NCI-H345 treated with DMSO at 0.1 percent for 48 hours (cell line): ENCODE results near the gene PGP.
"Not testable (repeated sequence)": the region's sequence is repeated elsewhere in the genome, so short reads cannot be mapped to it uniquely, and the experiment has no call there.

Experiments used
- DNase-seq: peaks from one replicate; lab custom pipeline; 2025; ENCODE audit not compliant: unreplicated experiment; lab: John Stamatoyannopoulos, UW

The PGP gene, protein sequence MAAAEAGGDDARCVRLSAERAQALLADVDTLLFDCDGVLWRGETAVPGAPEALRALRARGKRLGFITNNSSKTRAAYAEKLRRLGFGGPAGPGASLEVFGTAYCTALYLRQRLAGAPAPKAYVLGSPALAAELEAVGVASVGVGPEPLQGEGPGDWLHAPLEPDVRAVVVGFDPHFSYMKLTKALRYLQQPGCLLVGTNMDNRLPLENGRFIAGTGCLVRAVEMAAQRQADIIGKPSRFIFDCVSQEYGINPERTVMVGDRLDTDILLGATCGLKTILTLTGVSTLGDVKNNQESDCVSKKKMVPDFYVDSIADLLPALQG

GRCh38 chr16:2214719-2214968 is at the start of gene PGP:
PGP (minus strand) TSS chr16:2214840; CDS start chr16:2214777, 63 bp downstream.
- no peak for DNase-seq

DNA sequence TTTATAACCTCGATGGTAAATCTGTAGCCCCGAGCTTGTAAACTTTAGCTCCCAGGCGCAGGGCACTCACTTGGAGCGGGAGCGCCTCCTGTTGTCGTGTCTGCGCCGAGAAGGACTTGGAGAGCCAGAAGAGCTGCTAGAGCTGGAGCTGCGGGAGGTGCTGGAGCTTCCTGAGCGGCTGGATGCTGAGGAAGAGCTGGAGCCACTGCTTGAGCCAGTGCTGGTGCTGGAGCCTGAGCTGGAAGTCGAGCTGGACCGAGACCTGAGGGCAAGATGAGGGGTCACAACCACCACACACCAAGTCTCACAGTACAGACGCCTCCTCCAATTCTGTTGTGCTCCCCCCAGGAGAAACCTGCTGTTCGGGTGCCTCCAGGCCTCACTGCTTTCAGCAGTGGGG is 48.4 kb upstream of the PGP start:
- not testable (repeated sequence) for DNase-seq

- no peak for DNase-seq
These were observed 45.6 kb upstream of the PGP start for GRCh38 chr16:2260250-2260649.

GRCh38 chr16:2258530-2258929 is 43.9 kb upstream of the PGP start:
- DNase-seq = not testable (repeated sequence)

DNA sequence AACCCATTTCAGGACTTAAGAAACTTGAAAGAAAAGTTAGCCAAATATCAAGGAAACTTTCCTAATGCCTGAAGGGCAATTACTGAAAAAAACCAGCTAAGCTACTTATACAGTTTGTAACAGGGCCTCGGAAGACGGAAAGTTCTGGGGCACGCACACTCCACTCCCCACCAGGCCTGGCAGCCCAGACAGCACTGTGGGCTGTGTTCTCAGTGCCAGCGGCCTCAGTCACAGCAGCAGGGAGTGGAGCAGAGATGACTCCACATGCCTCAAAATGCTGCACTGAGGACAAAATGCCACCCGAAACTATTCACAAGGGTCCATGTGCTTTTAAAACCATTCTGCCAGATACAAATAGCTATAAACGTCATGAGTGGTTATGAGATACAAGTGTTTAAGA is 43.1 kb upstream of the PGP start:
- no peak for DNase-seq

GRCh38 chr16:2256531-2257140 is 42.0 kb upstream of the PGP start:
- DNase-seq = no peak

- no peak for DNase-seq
These were observed 38.7 kb upstream of the PGP start for GRCh38 chr16:2253293-2253692.

GRCh38 chr16:2252806-2253148 is 38.1 kb upstream of the PGP start:
- DNase-seq = no peak

GRCh38 chr16:2251296-2252111 is 36.9 kb upstream of the PGP start, which contains the start of gene ECI1:
ECI1 (minus strand) TSS chr16:2251587; CDS start chr16:2251566, 21 bp downstream.
- peak; percentile 82 for DNase-seq

DNA sequence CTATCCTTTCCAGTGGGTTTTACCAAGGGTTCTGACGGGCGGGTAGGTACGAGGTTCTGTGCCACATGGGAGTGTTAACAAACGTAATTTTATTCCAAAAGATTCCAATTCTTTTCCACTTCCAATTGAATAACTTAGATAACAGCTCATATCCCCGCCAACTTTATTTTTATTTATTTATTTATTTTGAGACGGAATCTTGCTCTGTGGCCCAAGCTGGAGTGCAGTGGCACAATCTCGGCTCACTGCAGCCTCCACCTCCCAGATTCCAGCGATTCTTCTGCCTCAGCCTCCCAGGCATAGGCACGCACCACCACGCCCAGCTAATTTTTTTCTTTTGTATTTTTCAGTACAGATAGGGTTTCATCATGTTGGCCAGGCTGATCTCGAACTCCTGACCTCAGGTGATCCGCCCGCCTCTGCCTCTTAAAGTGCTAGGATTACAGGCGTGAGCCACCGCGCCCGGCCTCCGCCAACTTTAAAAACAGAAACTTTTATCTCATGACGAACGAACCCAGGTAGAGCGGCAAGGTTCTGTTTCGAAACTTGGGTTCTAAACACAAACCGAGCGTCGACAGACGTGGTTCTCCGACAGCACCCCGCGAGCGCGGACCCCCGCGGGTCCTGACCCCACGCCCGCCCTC is 36.1 kb upstream of the PGP start:
- no peak for DNase-seq

GRCh38 chr16:2246301-2246885 is 31.8 kb upstream of the PGP start:
- no peak for DNase-seq

DNA sequence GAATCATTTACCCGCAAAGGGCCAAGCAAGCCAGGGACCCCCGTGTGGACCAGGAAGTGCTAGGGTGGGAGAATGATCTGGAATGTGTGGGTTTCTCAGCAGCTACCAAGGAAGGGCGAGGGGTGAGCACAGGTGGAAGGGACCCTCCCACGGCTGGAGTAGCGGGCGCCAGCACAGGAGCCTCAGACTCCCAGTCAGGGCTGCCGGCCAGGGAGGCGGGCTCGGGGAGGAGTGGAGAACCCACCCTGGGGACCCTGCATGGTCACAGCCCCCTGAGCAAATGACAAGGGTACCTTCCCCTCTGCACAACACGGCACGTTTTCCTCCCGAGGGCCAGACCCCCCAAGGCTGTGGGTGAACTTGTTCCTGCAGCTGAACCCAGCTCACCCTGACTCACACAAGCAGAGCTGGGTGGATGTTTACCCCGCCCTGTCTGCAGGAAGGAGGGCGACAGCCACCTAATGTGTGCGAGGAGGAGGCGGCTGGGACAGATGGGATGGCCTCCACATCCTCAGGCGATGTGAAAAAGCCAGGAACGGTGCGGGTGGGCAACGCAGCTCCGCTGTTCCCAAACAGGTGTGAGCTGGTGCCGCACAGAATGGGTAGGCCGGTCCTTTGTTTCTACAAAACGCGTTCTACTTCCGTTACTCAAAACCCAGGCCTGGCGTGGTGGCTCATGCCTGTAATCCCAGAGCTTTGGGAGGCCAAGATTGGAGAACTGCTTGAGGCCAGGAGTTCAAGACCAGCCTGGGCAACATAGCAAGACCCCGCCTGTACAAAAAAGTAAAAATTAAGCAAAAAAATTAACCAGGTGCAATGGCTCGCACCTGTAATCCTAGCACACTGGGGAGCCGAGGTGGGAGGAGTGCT is 30.5 kb upstream of the PGP start:
- no peak for DNase-seq

GRCh38 chr16:2244301-2244700 is 29.7 kb upstream of the PGP start:
- DNase-seq = no peak

DNA sequence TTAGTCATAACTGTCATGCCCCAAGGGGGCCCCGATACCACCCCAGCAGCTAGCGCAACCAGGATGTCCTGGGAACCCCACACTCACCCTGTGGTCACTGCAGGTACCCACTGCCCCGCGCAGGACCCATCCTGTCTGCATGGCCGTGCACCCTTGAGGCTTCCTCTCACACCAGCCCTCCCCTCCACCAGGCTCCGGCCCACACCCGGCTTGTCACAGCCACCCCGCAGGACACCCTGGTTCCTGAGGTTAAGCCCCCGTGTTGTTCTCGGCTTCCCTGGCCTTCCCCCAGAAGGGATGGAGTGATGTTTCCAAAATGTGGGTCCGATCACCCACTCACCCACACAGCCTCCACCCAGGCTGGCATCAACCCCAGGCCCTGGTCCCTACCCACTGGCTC is 29.1 kb upstream of the PGP start:
- no peak for DNase-seq

DNA sequence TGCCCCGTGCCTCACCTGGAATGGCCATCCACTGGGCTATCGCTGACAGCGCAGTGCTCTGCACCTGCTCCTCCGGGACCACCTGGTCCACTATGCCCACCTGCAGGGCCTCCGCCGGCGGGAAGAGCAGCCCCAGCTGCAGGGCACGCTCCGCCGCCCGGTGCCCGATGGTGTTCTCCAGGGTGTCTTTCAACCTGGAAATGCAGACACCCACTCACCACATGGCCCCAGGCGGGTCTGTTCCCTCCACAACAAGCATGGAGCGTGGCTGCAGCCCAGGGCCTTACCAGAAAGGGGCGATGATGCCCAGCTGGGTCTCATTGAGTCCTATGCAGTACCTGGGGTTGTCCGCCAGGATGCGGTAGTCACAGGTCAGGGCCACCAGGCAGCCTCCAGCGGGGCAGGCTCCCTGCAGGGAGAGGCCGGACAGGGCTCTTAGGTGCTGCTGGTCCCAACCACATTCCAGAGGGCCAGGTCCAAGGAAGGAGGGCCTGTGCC is 28.4 kb upstream of the PGP start:
- DNase-seq = no peak

- DNase-seq = no peak
These were observed 28.0 kb upstream of the PGP start for GRCh38 chr16:2242598-2242997.

DNA sequence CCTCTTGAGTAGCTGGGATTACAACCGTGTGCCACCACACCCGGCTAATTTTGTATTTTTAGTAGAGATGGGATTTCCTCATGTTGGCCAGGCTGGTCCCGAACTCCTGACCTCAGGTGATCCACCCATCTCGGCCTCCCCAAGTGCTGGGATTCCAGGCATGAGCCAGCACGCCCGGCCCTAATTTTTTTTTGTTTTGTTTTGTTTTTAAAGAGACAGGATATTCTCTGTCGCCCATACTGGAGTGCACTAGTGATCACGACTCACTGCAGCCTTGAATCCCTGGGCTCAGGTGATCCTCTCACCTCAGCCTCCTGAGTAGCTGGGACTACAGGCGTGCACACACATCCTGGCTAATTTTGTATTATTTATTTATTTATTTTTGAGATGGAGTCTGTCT is 25.7 kb upstream of the PGP start:
- not testable (repeated sequence) for DNase-seq

DNA sequence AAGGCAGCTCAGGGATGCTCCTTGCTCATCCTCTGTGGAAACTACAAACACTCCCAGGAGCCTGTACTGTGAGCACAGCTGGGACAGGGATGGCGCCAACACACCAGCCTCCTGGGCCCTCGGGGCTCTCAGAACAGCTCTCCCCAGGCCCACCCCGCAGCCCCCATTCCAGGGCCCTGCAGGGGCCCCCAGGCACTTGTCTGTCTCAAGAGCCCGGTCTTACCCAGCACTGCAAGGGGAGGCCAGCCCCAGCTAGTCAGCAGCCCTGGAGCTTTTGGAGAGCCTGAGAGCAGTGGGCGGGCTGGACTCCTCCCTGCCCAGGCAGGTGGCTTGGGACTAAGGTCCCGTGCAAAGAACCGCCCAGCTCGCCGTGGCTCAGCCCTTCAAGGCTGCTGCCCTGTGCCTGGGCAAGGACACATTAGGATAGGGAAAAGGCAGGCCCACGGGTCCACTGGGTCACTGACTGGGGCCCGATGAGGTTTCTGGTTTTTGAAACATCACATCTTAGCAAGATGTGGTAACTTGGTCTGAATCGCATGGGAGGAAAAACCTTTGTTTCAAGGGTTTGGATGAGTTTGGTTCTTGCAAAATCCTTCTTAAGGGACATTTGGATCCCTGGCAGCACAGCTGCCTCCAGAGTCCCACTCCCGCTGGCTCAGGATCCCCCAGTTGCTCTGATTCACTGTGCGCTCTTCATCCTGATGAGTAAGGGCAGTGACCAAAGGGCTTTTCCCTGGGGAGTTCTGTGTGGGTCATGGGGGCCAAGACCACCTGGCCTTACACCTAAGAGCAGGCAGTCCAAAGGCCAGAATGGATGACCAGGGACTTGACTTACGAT is 24.4 kb upstream of the PGP start:
- no peak for DNase-seq

DNA sequence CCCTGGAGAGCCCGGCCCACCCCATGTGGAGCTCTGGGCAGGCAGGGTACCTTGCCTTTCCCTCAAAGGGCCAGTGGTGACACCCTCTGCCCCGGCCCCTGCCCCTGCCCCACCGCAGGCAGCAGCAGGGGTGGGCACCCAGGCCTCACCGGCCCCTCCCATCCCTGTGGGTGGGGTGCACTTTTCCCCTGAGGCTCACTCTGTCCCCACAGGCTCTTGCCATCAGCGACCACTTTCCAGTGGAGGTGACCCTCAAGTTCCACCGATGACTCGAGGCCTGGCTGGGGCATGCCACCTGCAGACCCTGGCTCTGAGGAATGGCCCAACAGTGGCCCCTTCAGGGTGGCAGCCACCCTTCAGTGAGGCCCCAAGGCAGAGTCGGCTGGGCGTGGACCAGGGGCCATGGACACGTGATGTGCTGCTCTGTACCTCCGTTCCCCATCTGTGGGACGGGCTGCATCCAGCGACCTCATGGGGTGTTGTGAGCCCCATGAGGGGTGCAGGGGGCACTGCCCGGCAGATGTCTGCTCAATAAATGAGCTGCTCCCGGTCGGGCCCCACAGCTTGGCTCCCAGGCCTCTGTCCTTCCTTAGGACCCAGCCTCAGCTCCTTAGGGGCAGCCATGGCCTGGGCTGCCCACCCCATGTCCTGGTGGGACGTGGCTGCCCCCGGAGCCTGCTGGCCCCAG is 23.7 kb upstream of the PGP start:
- DNase-seq = no peak
